ENCODE measurements around the gene SH3RF3.

SH3RF3 gene

DNA sequence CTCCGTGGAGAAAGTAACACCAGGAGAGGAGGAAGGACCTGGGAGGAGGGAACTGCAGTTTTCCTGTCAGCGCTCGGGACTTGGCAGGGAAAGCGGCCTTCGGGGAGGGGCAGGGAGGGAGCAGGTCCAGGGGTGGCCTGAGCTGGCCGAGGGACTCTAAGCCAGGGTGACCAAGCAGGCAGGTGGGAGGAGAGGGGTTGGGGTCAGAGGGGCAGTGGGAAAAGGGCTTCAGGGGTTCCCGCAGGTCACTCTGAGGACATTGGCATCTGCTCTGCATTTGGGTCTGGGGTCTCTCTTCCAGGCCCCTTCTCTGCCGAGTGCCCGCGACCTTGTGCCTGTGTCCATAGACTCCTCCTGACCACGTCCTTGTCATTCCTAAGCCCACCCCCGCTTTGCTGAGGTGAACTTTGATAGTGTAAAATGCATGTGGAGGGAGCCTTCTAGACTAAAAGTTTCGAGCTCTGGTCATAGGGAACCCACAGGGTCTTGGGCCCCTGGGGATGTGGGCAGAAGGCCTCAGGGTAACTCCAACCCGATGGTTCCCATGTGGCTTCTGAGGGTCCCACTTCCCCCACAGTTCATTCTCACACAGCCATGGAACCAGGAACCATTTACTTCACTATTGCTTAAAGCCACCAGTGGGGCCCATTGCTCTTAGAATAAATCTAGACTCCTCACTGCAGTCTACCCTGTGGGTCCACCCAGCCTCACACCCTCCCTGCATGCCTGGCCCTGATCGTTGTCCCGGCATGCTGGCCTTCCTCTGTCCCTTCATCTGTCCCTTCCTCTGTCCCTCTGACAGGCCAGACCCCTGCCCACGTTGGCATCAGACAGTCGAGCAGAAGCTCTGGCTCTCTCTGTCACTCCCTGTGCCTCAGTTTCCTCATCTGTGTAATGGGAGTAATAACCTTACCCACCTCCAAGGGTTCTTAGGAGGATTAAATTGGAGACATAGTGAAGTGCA, 255.6 kb downstream of the SH3RF3 start:
- FAIRE-seq, result no peak

DNA sequence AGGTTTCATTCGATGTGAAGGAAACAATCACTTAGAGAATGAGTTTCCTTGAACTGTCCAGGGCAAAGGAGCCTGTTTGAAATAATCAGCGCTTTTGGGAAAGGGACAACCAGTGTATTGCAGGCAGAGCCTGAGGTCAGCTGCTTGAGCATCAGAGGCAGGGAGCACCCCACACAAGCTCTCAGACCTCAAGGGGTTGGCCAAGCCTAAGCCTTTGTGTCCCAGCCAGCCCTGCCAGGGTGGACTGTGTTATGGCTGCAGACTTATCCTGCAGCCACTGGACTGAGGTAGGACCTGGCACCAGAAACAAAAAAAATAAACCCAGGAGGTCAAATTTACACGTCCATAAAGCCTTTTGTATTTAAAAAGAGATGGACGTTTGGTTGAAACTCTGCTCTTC, 256.5 kb downstream of the SH3RF3 start:
- no peak for FAIRE-seq

DNA sequence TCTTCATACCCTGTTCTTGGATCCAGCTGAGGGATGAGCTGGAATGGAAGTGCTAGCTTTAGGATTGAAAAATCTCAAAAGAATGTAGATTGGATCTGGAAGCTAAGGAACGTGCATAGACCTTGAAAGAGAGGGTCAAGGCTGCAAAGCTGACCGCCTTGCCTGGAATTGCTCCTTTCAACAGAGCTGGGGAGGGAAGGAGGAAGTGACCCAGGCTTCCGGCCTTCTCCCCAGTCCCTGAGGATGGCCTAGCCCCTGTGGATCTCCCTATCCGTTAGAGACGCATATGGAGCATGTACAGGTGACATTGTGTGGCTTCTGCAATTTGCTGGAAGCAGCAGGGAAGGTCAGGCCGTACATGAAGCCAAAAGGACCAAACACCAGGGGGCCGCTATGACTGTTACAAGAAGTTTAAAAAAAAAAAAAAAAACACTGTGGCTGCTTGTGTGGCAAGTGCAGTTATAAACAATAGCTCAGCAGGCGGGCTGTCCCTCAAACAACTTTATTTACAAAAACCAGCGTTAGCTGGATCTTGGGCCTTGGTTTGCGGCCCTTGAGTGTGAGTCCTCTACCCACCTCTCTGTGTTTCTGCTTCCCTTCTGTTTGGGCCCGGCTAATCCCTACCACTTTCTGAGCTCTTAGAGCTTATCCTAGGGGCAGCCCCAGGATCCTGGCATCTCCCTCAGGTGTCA, 257.1 kb downstream of the SH3RF3 start:
- FAIRE-seq, result no peak

DNA sequence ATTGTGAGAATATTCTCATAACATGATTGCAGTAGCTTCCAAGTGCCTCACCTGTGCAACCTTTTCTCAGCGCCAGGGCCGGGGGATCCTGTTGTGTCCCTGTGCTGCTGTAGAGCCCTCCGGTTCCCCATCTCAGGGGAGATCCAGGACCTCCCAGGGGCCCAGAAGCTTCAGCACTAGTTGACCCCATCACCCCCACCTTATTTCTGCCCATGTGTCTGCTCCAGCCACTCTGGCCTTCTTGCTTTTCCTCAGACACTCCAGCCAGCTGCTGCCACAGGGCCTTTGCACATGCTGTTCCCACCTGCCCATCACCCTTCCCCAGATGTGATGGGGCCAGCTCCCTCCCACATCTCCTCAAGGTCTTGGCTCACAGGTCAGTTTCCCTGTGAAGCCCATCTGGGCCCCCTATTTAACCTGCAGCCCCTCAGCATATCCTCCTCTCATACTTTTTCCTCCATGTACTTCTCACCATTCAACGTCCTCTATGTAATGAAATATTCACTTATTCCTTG, 258.3 kb downstream of the SH3RF3 start:
- no peak for FAIRE-seq

DNA sequence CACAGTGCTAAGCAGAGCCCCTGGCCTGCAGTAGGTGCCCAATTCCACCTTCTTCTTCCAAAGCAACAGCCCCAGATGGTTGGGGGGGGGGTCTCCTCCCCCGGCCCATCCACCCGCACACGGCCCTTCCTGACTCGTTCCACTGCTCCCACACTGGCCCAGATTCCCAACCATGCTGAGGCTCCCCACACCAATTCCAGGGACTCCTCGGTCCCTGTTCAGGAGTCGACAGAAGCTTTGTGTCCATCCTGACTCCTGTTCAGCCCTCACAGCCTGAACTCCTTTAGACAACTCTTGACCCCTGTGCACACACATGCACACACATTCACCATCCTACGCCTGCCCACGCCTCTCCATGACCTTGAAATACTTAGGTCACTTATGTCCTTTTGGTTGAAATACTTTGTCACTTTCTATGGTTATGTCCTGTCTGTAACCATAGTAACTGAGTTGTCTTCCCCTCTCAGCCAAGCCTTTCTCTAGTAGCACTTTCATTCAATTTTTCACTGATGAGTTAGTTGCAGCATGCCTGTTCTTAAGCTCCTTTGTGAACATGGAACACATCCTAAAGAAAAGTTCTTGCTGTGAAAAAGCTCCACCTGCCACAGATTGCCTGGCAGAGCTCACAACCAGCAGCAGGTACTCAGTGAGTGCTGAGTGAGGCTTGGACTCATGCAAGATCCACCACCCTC, 258.9 kb downstream of the SH3RF3 start:
- FAIRE-seq, result no peak

DNA sequence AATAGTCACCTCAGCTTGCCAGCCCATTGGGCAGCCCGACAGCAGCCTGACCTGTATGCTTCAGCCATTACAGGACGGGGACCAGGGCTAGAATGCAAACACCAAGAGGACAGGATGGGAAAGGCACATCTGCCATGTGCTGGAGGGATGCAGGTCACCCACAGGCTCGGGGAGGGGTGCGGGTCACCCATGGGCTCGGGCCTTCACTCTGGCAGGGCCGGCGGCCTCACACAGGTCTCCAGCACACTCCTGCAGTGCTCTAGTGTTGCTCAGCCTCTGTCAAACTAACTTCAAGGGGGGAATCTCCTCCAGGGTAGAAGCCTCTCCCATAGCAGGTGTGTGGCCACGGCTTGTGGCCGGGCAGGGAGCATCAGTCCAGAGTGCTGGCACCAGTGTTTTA, 262.2 kb downstream of the SH3RF3 start:
- FAIRE-seq, result no peak

DNA sequence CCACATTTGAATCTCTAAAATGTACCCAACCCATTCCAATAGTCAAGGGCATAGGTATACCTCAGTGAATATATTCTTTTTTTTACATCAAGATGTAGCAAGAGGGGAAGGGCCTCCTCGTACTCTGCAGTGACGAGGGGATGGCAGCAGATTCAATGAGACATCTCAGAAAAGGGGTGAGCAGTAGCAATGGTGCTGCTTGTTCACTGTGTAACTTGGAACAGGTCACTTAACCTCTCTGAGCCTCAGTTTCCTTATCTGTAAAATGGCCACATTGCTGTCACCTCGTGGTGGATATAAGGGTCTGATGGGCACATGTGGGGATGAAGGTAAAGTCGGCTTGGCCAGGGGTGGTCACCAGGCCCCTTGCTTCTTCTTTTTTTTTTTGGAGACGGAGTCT, 263.1 kb downstream of the SH3RF3 start:
- FAIRE-seq, result no peak

DNA sequence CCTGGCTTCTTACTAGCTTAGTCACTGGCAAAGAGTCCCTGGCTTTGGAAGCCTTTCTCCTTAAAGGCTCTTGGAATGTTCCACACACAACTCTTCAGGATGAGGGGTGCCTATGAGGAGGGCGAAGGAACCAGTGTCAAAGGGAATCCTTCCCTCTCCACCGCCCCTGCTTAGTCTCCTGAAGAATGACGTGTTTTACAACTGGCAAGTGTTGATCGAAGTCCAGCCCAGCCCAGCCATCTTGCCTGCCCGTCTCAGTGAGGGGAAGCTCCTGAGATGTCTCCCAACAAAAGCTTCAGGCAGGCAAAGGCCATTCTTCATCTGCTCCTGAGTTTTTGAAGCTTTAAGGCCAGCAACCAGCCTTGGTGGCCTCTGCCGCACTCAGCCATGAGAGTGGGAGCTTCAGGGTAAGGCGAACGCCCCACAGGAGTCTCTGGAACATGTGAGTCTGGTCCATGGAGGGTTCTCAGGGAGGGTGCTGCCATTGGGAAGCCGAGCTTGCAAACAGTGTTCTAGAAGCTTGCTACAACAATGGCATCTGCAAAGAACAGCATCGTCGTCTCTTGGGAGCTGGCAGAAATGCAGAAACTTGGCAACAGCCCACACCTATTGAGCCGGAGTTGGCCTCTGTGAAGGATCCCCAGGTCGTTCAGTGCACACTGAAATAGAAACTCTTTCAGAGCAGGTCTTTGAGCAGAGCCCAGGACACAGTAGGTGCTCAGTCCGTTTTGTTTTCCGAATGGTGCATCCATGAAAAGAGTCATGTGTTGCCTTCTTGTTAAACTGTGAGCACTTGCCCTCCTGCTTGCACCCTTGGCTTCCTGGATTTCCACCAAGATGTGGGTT, 264.0 kb downstream of the SH3RF3 start:
- FAIRE-seq, result no peak

DNA sequence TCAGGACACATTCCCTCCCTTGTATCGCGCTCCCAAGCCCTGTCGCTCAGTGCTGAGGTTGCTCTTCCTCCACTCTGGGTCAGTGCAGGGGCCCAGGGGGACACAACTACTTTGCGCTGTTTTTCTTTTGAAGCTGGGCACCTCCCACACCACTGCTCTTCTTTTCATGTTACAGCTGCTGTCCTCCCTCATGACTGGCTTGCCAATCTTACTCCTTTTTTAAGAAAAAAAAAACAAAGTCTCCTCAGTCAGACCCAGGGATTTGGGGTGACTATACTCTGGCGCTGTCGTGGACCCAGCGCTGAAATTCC, 264.6 kb downstream of the SH3RF3 start:
- no peak for FAIRE-seq

DNA sequence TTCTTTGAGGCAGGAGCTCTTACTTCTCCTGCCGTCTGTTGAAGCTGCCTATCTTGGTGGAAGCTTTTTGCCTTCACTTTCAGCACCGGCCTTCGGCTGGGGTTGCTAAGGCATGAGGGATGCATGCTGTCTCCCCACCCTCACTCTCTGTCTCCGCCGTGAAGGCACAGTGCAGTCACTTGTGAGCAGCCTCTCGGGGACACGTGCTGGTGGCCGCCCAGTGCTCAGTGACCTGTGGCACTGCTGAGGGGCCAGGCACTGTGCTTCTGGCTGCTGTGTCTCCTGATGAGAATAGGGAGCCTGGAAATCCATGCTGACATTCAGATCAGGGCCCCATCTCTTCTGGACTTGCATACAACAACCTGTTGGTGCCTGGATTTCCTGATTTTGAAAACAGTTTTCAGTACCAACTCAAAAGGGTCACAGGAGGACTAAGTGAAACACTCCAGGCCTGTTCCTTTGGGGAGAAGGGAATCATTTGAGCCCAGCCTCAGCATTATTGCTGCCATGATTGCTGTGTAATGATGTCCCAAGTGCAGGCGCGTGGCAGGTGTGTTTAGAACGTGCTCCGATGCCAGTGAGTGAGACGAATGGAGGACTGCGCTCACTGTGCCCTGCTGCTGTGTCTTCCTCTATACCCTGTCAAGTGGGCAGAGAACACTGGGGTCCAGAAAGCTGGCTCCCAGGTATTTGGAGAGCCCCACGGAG, 266.6 kb downstream of the SH3RF3 start:
- FAIRE-seq, result no peak

DNA sequence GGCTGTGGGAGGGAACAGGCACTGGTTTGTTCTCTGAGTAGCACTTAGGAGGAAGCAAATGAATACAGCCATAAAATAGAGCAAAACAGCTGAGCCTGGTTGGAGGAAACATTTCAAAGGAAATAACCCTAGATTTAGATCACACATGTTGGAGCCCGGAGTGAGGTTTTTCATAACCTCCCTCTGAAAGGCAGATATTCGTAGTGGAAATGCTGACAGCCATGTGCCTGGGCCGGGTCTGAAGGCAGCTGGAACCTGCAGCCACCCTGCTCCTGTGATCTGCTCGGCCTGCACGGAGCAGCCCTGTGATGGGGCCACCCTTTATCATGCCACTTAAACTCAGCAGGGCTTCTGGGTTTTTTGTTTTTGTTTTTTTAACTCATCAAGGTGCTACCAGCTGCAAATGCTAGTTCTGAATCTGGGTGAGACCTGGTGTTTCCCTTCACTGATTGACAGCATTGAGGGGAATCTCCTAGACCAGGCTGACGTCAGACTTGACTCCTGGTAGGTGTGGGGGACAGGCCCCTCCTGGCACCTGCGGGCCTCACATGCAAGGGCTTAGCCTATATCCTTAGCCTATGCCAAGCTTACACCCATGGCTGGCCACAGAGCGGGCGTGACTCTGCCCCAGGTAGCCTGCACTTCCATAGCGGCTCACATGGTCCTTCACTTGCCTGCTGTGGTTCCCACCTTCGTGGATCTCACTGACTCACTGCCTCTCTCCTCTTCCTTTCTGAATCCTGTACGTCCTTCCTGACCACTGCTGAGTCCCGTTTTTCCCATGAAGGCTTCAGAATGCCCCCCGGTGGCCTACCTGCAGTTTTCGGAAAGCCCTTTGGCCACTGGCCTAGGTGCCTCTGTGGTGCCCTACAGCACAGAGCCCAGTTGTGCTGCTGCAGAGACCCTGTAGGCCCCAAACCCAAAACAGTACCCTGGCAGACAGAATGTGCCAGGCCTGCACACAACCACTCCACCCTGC, 267.5 kb downstream of the SH3RF3 start:
- FAIRE-seq, result no peak

DNA sequence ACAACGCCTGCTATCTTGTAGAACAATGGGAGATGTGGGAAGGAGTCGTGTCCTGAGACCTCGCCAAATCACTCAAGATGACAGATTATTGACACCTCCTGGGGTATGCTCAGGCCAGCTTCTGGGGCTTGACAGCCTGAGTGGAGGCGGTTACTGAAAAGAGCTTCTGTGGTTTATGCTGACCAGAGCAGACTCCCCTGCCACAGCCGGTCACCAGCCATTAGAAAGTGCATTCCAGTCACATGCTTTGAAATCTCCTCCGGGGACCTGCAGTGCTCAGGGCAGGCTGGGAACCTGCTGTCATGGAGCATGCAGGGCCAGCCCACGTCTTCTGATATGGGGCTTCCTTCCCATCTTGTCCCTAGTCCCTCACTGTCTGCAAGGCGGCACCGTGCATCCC, 268.9 kb downstream of the SH3RF3 start:
- FAIRE-seq, result no peak

DNA sequence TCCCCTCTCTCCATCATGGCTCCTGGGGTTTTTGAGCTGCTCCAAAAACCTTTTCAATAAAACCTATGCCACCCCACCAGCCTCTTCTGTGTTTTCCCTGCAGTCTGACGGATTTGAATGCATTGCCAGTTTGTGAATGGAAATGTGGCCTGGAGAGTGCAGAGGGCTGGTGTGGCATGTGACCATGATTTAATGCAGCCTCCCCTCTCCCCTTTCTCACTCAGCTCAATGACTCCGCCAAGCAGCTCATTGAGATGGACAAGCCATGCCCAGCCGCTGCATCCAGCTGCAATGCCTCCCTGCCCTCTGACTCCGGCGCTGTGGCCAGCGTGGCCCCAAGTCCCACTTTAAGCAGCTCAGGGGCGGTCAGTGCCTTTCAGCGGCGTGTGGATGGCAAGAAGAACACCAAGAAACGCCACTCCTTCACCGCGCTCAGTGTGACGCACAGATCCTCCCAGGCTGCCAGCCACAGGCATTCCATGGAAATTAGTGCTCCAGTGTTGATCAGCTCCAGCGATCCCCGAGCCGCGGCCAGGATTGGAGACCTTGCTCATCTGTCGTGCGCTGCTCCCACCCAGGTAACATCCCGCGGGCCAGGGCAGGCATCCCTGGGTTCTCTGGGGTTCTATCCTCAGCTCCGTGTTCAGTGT, 269.5 kb downstream of the SH3RF3 start:
- no peak for FAIRE-seq

DNA sequence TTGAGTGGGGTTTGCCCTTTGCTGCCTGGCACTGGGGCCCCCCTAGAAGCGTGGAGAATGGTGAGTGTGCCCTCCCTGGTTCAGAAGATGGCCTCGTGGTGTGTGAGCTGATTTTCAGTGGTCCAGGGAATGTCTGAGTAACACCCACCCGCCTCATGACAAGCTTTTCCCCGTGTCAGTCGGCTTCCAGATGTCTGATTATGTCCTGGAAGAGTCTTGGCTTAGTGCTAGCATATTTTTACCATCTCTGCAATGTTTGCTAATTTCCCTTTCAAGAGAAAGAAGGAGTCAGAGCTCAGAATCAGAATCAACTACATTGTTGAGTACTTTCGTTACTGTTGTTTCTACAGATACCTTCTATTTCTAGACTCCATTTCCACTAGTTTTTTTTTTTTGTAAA, 270.1 kb downstream of the SH3RF3 start:
- no peak for FAIRE-seq

DNA sequence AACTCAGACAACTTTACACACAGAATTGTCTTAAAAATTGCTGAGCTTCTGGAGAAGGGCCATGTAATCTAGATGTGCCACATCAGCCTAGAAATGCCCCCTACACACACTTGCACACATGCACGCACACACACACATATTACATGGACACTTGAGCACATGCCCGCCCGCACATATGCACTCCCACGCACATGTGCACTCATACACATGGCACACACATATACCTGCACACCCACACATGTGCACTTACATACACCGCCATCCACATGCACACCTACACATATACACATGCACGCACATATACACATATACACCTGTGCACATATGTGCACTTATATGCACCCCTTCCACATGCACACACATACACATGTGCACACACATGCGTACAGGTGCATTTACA, 271.1 kb downstream of the SH3RF3 start:
- FAIRE-seq, result no peak

DNA sequence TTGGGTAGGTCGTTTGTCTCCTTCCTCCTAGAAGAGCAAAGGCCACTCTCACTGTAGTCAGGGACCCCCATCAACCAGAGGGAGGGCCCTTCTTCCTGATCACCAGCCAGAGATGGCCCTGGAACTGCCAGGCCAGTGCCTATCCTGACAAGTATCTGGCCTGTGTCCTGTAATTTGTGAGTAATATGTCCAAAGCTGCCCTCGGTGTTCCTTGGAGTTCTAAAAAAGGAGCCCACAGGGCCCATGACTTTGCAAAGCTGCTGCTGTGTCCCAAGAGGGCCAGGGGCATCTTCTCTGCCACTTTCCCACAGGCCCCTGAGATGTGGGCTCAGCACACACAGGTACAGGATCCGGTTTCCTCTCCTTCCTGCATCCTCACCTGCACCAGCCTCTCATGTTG, 272.4 kb downstream of the SH3RF3 start:
- FAIRE-seq, result no peak

DNA sequence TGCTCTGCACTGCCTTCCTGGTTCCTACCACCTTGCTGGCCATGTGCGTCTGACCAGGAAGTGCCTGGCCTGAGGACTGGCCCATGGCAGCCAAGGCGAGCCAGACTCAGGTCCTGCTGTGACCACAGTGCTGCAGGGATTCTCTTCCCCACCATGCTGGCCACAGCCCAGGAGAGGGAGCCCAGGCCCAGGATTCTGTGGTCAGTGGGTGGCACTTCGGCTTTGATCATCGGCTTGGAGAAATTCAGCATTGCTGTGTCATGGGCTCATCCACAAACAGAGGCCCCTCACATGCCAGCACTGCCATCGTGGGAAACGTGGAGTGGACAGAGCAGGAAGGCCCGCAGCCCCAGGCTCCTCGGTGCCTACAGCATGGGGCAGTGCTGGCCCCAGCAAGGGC, 273.2 kb downstream of the SH3RF3 start:
- no peak for FAIRE-seq

DNA sequence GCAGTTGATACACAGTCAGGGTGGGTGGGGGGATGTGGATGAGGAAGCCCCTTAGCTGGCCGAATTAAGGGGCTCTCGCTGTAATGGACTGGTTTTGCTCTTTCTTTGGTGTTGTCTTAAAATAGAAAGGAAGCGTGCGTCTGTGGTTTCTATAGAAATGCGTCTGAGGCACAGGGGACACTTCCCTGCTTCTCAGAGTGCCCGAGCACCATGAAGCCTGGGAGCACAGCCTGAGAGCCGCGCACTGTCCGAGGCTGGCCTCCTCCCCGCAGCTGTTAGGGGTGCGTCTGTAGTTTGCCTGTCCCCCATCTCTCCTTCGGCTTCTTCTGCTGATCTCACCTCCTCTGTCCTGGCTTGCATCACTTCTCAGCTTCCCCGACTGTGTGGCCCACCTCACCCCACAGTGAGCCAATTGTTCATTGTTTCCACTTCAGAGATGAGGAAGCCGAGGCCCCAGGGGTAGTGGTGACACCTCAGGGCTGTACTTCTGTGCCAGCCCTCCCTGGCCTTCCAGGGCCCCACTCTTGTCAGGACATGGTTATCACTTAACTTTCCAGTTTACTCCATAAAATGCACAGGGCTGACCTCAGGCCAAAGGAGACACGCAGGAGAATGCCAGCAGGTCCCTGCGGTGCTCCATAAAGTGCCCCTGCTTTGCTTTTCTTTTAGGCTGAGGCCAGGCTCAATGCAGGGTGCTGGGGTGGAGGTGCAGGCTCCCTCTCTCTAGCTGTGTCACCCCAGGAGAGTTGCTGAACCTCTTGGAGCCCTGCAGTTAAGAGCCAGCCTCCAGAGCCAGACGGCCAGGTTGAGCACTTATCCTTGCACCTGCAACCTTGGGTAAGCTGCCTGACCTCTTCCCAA, 274.2 kb downstream of the SH3RF3 start:
- FAIRE-seq, result no peak

DNA sequence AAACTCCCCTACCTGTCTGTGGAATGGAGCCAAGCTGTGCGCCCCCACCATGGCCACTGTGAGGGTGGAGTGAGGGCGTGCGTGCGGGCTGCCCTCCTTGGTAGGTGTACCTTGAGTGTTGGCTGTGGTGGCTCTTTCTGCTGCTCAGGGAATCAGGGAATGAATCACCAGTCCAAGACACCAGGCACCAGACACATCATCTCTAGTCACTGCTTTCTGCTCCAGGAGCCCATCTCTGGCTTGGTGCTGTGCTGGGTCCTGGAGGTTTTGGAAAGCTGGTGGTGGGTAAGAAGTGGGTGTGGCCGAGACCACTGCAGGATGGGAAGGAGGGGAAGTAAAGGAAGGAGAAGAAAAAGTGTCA, 274.8 kb downstream of the SH3RF3 start:
- no peak for FAIRE-seq
